GM12801 (cell line): Measurements from ENCODE around the gene OTOG.

ENCODE experiments used
- CTCF ChIP-seq: IDR thresholded peaks from one replicate; pipeline ENCODE4 v1.5.1; 2011; ENCODE audit warnings: control low read depth; ENCODE audit not compliant: insufficient read length; ENCODE audit errors: extremely low read depth

Gene OTOG

GRCh38 chr11:17563231-17563646, 16.2 kb downstream of the OTOG start:
- no peak for TF ChIP-seq CTCF

GRCh38 chr11:17563961-17564686, 17.1 kb downstream of the OTOG start:
- TF ChIP-seq CTCF, result no peak

GRCh38 chr11:17564687-17565042, 17.6 kb downstream of the OTOG start:
- TF ChIP-seq CTCF, result no peak

GRCh38 chr11:17568944-17569343, 21.9 kb downstream of the OTOG start:
- TF ChIP-seq CTCF, result no peak

- TF ChIP-seq CTCF, result no peak
These were observed 23.0 kb downstream of the OTOG start for GRCh38 chr11:17570034-17570433.

- no peak for TF ChIP-seq CTCF
These were observed 24.6 kb downstream of the OTOG start for GRCh38 chr11:17571431-17572358.

- TF ChIP-seq CTCF, result no peak
These were observed 25.3 kb downstream of the OTOG start for GRCh38 chr11:17572359-17572690.
